Activated CD8-positive, alpha-beta T cell treated with anti-CD3 and anti-CD28 coated beads for 36 hours (primary cell): ENCODE measurements around the gene IGSF1. TPM values are rescaled to one million over a fixed set of nuclear protein-coding genes. Genes with fewer than 3 reads are reported as not detected.

Source experiments
- ATAC-seq: fragments of 200-7000 bp; cut with Tn5 transposase; one replicate; pipeline ENCODE4 v1.10.0; 2021; ENCODE audit warnings: mild to moderate bottlenecking, moderate library complexity
- CTCF ChIA-PET: fragments of 350-600 bp; sonication (Branson Sonifier 250); formaldehyde crosslinking; loops from one replicate; lab custom pipeline; 2021; ENCODE audit warnings: antibody characterized with exemption; lab: Charles Lee
- POLR2A ChIA-PET: fragments of 350-600 bp; sonication (Branson Sonifier 250); formaldehyde crosslinking; loops from one replicate; lab custom pipeline; 2021; ENCODE audit warnings: antibody characterized with exemption; lab: Charles Lee
- DNase-seq: peaks from one replicate; pipeline ENCODE4 v3.0.0-alpha.2; 2020
- H3K27ac Mint-ChIP-seq: one replicate; pipeline ENCODE4 v1.8.0; 2021; ENCODE audit warnings: mild to moderate bottlenecking, mixed read lengths
- H3K27me3 Mint-ChIP-seq: one replicate; pipeline ENCODE4 v1.8.0; 2021; ENCODE audit warnings: mixed read lengths
- H3K36me3 Mint-ChIP-seq: one replicate; pipeline ENCODE4 v1.8.0; 2021; ENCODE audit warnings: low read depth, mixed read lengths
- H3K4me1 Mint-ChIP-seq: one replicate; pipeline ENCODE4 v1.8.0; 2021; ENCODE audit warnings: low read depth, mixed read lengths
- H3K4me3 Mint-ChIP-seq: one replicate; pipeline ENCODE4 v1.8.0; 2021; ENCODE audit warnings: mild to moderate bottlenecking, moderate library complexity, mixed read lengths
- H3K9me3 Mint-ChIP-seq: one replicate; pipeline ENCODE4 v1.8.0; 2021; ENCODE audit warnings: mixed read lengths
- CTCF ChIP-seq: fragments of 200-600 bp; IDR thresholded peaks from one replicate; pipeline ENCODE4 v1.8.0; 2022; ENCODE audit warnings: antibody characterized with exemption, mild to moderate bottlenecking
- intact Hi-C: fragments of 100-400 bp; cut with micrococcal nuclease; formaldehyde crosslinking; loops from one replicate; pipeline ENCODE4 v1.10.0; 2022
- total RNA-seq, 2 experiments: library from RNA; stranded (reverse); gene quantifications; one replicate each; pipeline ENCODE4 v1.2.3, GENCODE V29; 2021

IGSF1 gene
- total RNA-seq, 2 experiments from 2014 or later, result not detected

GRCh38 chrX:131225078-131225477 is 64.0 kb downstream of the IGSF1 start:
- POLR2A ChIA-PET, result no interaction called here
- H3K4me3 Mint-ChIP-seq, result no peak overlapping the region
- intact Hi-C loops, result no loop called here
- H3K4me1 Mint-ChIP-seq, result no peaks in the 10 kb centered on the region
- H3K36me3 Mint-ChIP-seq, result no peaks in the 10 kb centered on the region
- CTCF ChIA-PET, result no interaction called here
- no peak for TF ChIP-seq CTCF
- no peak for ATAC-seq
- no peaks in the 10 kb centered on the region for H3K27me3 Mint-ChIP-seq
- no peak overlapping the region for H3K27ac Mint-ChIP-seq
- H3K9me3 Mint-ChIP-seq, result no peaks in the 10 kb centered on the region
- no peak for DNase-seq

Other genes starting within 250 kb of the IGSF1 start
- gene ARHGAP36, start 231.0 kb downstream of the IGSF1 start, total RNA-seq, result not detected